Type B pancreatic cell (in vitro differentiated cells): ENCODE measurements around the gene GRAMD1B. TPM values are rescaled to one million over a fixed set of nuclear protein-coding genes. Genes with fewer than 3 reads are reported as not detected.

Experiments
- DNase-seq: peaks from one replicate; pipeline ENCODE4 v3.0.0; 2021; ENCODE audit warnings: mixed read lengths; ENCODE audit not compliant: unreplicated experiment; ENCODE audit errors: extremely low spot score
- H3K27ac Mint-ChIP-seq: 2 replicates; pipeline ENCODE4 v1.8.0; 2021; ENCODE audit warnings: mild to moderate bottlenecking, mixed read lengths
- H3K27me3 Mint-ChIP-seq: 2 replicates; pipeline ENCODE4 v1.8.0; 2021; ENCODE audit warnings: mixed read lengths
- H3K36me3 Mint-ChIP-seq: 2 replicates; pipeline ENCODE4 v1.8.0; 2021; ENCODE audit warnings: mixed read lengths
- H3K4me1 Mint-ChIP-seq: one replicate; pipeline ENCODE4 v1.8.0; 2021; ENCODE audit warnings: mixed read lengths; ENCODE audit not compliant: unreplicated experiment
- H3K4me3 Mint-ChIP-seq: 2 replicates; pipeline ENCODE4 v1.8.0; 2021; ENCODE audit warnings: mild to moderate bottlenecking, mixed read lengths
- H3K9me3 Mint-ChIP-seq: 2 replicates; pipeline ENCODE4 v1.8.0; 2021; ENCODE audit warnings: mixed read lengths
- CTCF ChIP-seq: fragments of 200-600 bp; sonication (generic); conservative IDR thresholded peaks from 2 replicates; pipeline ENCODE4 v1.5.0; 2021; ENCODE audit warnings: antibody characterized with exemption, mild to moderate bottlenecking
- total RNA-seq: library from RNA; stranded (reverse); gene quantifications from 2 replicates; pipeline ENCODE4 v1.2.1, GENCODE V29; 2021; ENCODE audit warnings: low replicate concordance

The GRAMD1B gene
- total RNA-seq, 1 donor from 2014 or later: 15.2 TPM

GRCh38 chr11:123425367-123425766 is 4.7 kb upstream of the GRAMD1B start:
- no peak for DNase-seq
- Mint-ChIP-seq H3K9me3 (no peaks in the 10 kb centered on the region), H3K27ac (no peak overlapping the region), H3K4me3 (no peak overlapping the region), H3K27me3 (peaks cover 54% of the 10 kb centered on the region), H3K4me1 (peaks cover 31% of the 10 kb centered on the region), H3K36me3 (no peaks in the 10 kb centered on the region)
- no peak for TF ChIP-seq CTCF

- no peaks in the 10 kb centered on the region for H3K36me3 Mint-ChIP-seq
- DNase-seq: no peak
- no peak for TF ChIP-seq CTCF
- peaks cover 60% of the 10 kb centered on the region for H3K27me3 Mint-ChIP-seq
- H3K27ac Mint-ChIP-seq: no peak overlapping the region
- no peaks in the 10 kb centered on the region for H3K9me3 Mint-ChIP-seq
- peaks cover 32% of the 10 kb centered on the region for H3K4me1 Mint-ChIP-seq
- H3K4me3 Mint-ChIP-seq: no peak overlapping the region
These were observed 3.3 kb upstream of the GRAMD1B start for GRCh38 chr11:123426789-123427188.

DNA sequence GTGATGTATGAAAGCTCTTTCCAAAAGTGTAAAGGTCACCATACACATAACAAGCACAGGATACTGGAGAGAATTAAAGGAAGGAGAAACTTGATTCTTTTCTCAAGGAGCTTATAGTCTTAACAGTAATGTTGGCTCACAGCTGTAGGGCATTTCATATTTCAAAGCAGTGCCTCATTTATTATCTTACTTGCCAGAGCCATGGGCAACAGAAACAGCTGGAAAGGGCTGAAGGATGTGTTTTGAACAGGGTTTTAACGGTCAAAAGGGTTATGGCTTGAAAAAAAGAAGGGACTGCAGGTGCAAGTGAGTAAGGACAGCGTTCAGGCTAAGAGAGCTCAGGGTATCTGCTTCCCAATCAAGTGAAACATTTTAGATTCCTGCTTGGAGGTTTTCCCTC is 2.7 kb upstream of the GRAMD1B start:
- H3K27me3 Mint-ChIP-seq: peaks cover 64% of the 10 kb centered on the region
- H3K9me3 Mint-ChIP-seq: no peaks in the 10 kb centered on the region
- H3K36me3 Mint-ChIP-seq: no peaks in the 10 kb centered on the region
- no peak overlapping the region for H3K4me3 Mint-ChIP-seq
- TF ChIP-seq CTCF: no peak
- no peak for DNase-seq
- no peak overlapping the region for H3K27ac Mint-ChIP-seq
- H3K4me1 Mint-ChIP-seq: peaks cover 34% of the 10 kb centered on the region

GRCh38 chr11:123428116-123428715 is 1.9 kb upstream of the GRAMD1B start:
- no peaks in the 10 kb centered on the region for H3K9me3 Mint-ChIP-seq
- H3K27me3 Mint-ChIP-seq: peaks cover 64% of the 10 kb centered on the region
- TF ChIP-seq CTCF: no peak
- no peak for DNase-seq
- no peaks in the 10 kb centered on the region for H3K36me3 Mint-ChIP-seq
- H3K27ac Mint-ChIP-seq: no peak overlapping the region
- H3K4me1 Mint-ChIP-seq: peaks cover 34% of the 10 kb centered on the region
- peak overlapping the region; percentile 32 for H3K4me3 Mint-ChIP-seq

- Mint-ChIP-seq H3K27me3 (peaks cover 62% of the 10 kb centered on the region), H3K4me3 (peak overlapping the region; percentile 91), H3K9me3 (no peaks in the 10 kb centered on the region), H3K27ac (peak overlapping the region; percentile 57), H3K4me1 (peaks cover 34% of the 10 kb centered on the region), H3K36me3 (no peaks in the 10 kb centered on the region)
- no peak for DNase-seq
- TF ChIP-seq CTCF: no peak
These were observed 733 bp upstream of the GRAMD1B start for GRCh38 chr11:123429336-123429735.
